Amygdala (tissue), 56 donors: ENCODE results near the gene BTBD9.
A peak's percentile ranks its signal among the peaks of the same experiment; 100 is the strongest.

ENCODE experiments used
- DNase-seq, 56 donors: peaks; one replicate each; lab custom pipeline; 2025; lab: John Stamatoyannopoulos, UW

BTBD9 gene

GRCh38 chr6:38567436-38567835 is 72.3 kb downstream of the BTBD9 start:
- peak in 32 of 56 donors; percentile 1 to 65 (median 16) for DNase-seq

- no peak for DNase-seq
These were observed 73.3 kb downstream of the BTBD9 start for GRCh38 chr6:38566295-38567030.

- DNase-seq, result no peak
These were observed 75.4 kb downstream of the BTBD9 start for GRCh38 chr6:38564301-38564700.

GRCh38 chr6:38555606-38556005 is 84.1 kb downstream of the BTBD9 start:
- no peak for DNase-seq

- DNase-seq, result no peak
These were observed 84.9 kb downstream of the BTBD9 start for GRCh38 chr6:38554700-38555413.

GRCh38 chr6:38554014-38554413 is 85.7 kb downstream of the BTBD9 start:
- DNase-seq, result no peak

- DNase-seq, result peak in 1 of 56 donors; percentile 8
These were observed 87.6 kb downstream of the BTBD9 start for GRCh38 chr6:38552121-38552520.

- DNase-seq, result no peak
These were observed 89.9 kb downstream of the BTBD9 start for GRCh38 chr6:38549795-38550194.

- no peak for DNase-seq
These were observed 90.5 kb downstream of the BTBD9 start for GRCh38 chr6:38549180-38549579.

GRCh38 chr6:38543022-38543421 is 96.7 kb downstream of the BTBD9 start:
- DNase-seq, result no peak

- DNase-seq, result no peak
These were observed 97.7 kb downstream of the BTBD9 start for GRCh38 chr6:38542031-38542430.

- no peak for DNase-seq
These were observed 106.7 kb downstream of the BTBD9 start for GRCh38 chr6:38533064-38533463.

- no peak for DNase-seq
These were observed 108.6 kb downstream of the BTBD9 start for GRCh38 chr6:38531134-38531533.

GRCh38 chr6:38528196-38528965 is 111.3 kb downstream of the BTBD9 start:
- peak in 29 of 56 donors; percentile 0 to 57 (median 23) for DNase-seq

GRCh38 chr6:38527371-38527770 is 112.4 kb downstream of the BTBD9 start:
- no peak for DNase-seq

GRCh38 chr6:38525888-38526287 is 113.8 kb downstream of the BTBD9 start:
- DNase-seq, result no peak

GRCh38 chr6:38524436-38525145 is 115.1 kb downstream of the BTBD9 start:
- DNase-seq, result no peak

GRCh38 chr6:38522322-38522721 is 117.4 kb downstream of the BTBD9 start:
- peak in 8 of 56 donors; percentile 1 to 47 (median 14) for DNase-seq

GRCh38 chr6:38518511-38519304 is 121.0 kb downstream of the BTBD9 start:
- DNase-seq, result no peak

GRCh38 chr6:38517005-38517404 is 122.7 kb downstream of the BTBD9 start:
- DNase-seq, result no peak
